ENCODE data around the gene ABHD17A. TPM values are rescaled to one million over a fixed set of nuclear protein-coding genes. Genes with fewer than 3 reads are reported as not detected.
A peak's percentile ranks its signal among the peaks of the same experiment; 100 is the strongest.

ABHD17A gene
- total and polyA plus RNA-seq, 9 of the 15 experiments (the other 6 are each of a cell fraction or from before 2014, with no cell fraction given) = 0.04 to 135 (median 21.8) TPM; not detected in 1

GRCh38 chr19:1840541-1841115, 44.7 kb downstream of the ABHD17A start (continued):
- TF ChIP-seq MLX (CRISPR knock-in tag; conservative IDR thresholded peaks at IDR 0.05) = no peak
- TF ChIP-seq, protein P1, sequence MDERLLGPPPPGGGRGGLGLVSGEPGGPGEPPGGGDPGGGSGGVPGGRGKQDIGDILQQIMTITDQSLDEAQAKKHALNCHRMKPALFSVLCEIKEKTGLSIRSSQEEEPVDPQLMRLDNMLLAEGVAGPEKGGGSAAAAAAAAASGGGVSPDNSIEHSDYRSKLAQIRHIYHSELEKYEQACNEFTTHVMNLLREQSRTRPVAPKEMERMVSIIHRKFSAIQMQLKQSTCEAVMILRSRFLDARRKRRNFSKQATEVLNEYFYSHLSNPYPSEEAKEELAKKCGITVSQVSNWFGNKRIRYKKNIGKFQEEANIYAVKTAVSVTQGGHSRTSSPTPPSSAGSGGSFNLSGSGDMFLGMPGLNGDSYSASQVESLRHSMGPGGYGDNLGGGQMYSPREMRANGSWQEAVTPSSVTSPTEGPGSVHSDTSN (CRISPR knock-in tag; IDR thresholded peaks at IDR 0.05; ENCODE audit: low read depth) = 0 out of 2 replicates have a peak, but pooled peaks have one; percentile 46
- TF ChIP-seq, protein P1 (tag; conservative IDR thresholded peaks at IDR 0.05; ENCODE audit: low read depth) = peak; percentile 82
- TF ChIP-seq CBX3 (IDR thresholded peaks at IDR 0.05; ENCODE audit: borderline replicate concordance in 1 of 2, low read length in 2 of 2) = no peak
- no peak for TF ChIP-seq RBM14 (IDR thresholded peaks at IDR 0.05; ENCODE audit: borderline replicate concordance, insufficient read depth, low read depth, low read length)
- no peak for TF ChIP-seq ZNF766 (CRISPR knock-in tag; conservative IDR thresholded peaks at IDR 0.05)
- no peak for TF ChIP-seq GTF2E2 (tag; IDR thresholded peaks at IDR 0.05)
- no peak for TF ChIP-seq ZNF134 (CRISPR knock-in tag; conservative IDR thresholded peaks at IDR 0.05)
- no peak for TF ChIP-seq ZBTB7A (IDR thresholded peaks at IDR 0.05; ENCODE audit: borderline replicate concordance, control insufficient read depth, low read depth, low read length)
- no peak for TF ChIP-seq BRF1 (IDR thresholded peaks at IDR 0.05; ENCODE audit: borderline replicate concordance, extremely low read depth, insufficient read length)
- no peak for TF ChIP-seq BCOR (IDR thresholded peaks at IDR 0.05)
- TF ChIP-seq, protein P2, sequence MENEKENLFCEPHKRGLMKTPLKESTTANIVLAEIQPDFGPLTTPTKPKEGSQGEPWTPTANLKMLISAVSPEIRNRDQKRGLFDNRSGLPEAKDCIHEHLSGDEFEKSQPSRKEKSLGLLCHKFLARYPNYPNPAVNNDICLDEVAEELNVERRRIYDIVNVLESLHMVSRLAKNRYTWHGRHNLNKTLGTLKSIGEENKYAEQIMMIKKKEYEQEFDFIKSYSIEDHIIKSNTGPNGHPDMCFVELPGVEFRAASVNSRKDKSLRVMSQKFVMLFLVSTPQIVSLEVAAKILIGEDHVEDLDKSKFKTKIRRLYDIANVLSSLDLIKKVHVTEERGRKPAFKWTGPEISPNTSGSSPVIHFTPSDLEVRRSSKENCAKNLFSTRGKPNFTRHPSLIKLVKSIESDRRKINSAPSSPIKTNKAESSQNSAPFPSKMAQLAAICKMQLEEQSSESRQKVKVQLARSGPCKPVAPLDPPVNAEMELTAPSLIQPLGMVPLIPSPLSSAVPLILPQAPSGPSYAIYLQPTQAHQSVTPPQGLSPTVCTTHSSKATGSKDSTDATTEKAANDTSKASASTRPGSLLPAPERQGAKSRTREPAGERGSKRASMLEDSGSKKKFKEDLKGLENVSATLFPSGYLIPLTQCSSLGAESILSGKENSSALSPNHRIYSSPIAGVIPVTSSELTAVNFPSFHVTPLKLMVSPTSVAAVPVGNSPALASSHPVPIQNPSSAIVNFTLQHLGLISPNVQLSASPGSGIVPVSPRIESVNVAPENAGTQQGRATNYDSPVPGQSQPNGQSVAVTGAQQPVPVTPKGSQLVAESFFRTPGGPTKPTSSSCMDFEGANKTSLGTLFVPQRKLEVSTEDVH (IDR thresholded peaks at IDR 0.05; ENCODE audit: low read depth, partially characterized antibody) = no peak
- TF ChIP-seq HCFC1 (IDR thresholded peaks at IDR 0.05; ENCODE audit: low read depth, low read length) = no peak
- TF ChIP-seq MXI1 (IDR thresholded peaks at IDR 0.05; ENCODE audit: low read depth, low read length) = no peak
- TF ChIP-seq POLR3A (IDR thresholded peaks at IDR 0.05; ENCODE audit: borderline replicate concordance, extremely low read depth, insufficient read depth, insufficient read length) = no peak
- no peak for TF ChIP-seq ZNF57 (CRISPR knock-in tag; IDR thresholded peaks at IDR 0.05)
- no peak for TF ChIP-seq SRF (CRISPR knock-in tag; IDR thresholded peaks at IDR 0.05)
- TF ChIP-seq TAF9B (IDR thresholded peaks at IDR 0.05; ENCODE audit: partially characterized antibody) = no peak
- peak in 1 of 2 experiments; percentile 40; a peak in 1 of 4 replicates for TF ChIP-seq MNT (conservative IDR thresholded peaks at IDR 0.05)
- no peak for TF ChIP-seq L3MBTL2 (IDR thresholded peaks at IDR 0.05)

Data from K562 (cell line).